ENCODE data around the gene OSM. TPM values are rescaled to one million over a fixed set of nuclear protein-coding genes. Genes with fewer than 3 reads are reported as not detected.

OSM gene
- total RNA-seq, 3 donors from 2014 or later: 0.41 to 1.0 TPM; not detected in 1

- ATAC-seq: no peak
- Histone ChIP-seq H3K36me3 (ENCODE audit: low read depth) (no peaks in the 10 kb centered on the region), H3K4me3 (no peak overlapping the region), H3K9me3 (no peaks in the 10 kb centered on the region), H3K4me1 (ENCODE audit: low read depth) (peaks cover under 1% of the 10 kb centered on the region)
- intact Hi-C loops (cut with DNase I, micrococcal nuclease): loop anchor here in 1 of 2 donors (10.0 kb wide), 1 partner anchor 61 kb away; no protein-coding TSS in a partner anchor
- DNase-seq: no peak
- TF ChIP-seq, protein P1, sequence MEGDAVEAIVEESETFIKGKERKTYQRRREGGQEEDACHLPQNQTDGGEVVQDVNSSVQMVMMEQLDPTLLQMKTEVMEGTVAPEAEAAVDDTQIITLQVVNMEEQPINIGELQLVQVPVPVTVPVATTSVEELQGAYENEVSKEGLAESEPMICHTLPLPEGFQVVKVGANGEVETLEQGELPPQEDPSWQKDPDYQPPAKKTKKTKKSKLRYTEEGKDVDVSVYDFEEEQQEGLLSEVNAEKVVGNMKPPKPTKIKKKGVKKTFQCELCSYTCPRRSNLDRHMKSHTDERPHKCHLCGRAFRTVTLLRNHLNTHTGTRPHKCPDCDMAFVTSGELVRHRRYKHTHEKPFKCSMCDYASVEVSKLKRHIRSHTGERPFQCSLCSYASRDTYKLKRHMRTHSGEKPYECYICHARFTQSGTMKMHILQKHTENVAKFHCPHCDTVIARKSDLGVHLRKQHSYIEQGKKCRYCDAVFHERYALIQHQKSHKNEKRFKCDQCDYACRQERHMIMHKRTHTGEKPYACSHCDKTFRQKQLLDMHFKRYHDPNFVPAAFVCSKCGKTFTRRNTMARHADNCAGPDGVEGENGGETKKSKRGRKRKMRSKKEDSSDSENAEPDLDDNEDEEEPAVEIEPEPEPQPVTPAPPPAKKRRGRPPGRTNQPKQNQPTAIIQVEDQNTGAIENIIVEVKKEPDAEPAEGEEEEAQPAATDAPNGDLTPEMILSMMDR (IDR thresholded peaks at IDR 0.05): no peak
Measured at GRCh38 chr22:30283342-30283741, 16.7 kb upstream of the OSM start.

GRCh38 chr22:30282616-30283046, 16.0 kb upstream of the OSM start:
- intact Hi-C loops (cut with DNase I, micrococcal nuclease): loop anchor here in 1 of 2 donors (10.0 kb wide), 1 partner anchor 62 kb away; no protein-coding TSS in a partner anchor
- DNase-seq: no peak
- Histone ChIP-seq H3K36me3 (ENCODE audit: low read depth) (no peaks in the 10 kb centered on the region), H3K4me1 (ENCODE audit: low read depth) (peaks cover 6% of the 10 kb centered on the region), H3K4me3 (no peak overlapping the region), H3K9me3 (no peaks in the 10 kb centered on the region)
- TF ChIP-seq, protein P1 (IDR thresholded peaks at IDR 0.05): no peak
- ATAC-seq: no peak

GRCh38 chr22:30280505-30280904, 13.9 kb upstream of the OSM start:
- intact Hi-C loops (cut with DNase I, micrococcal nuclease): loop anchor here in 1 of 2 donors (10.0 kb wide), 1 partner anchor 64 kb away; no protein-coding TSS in a partner anchor
- Histone ChIP-seq H3K4me3 (no peak overlapping the region), H3K36me3 (ENCODE audit: low read depth) (no peaks in the 10 kb centered on the region), H3K4me1 (ENCODE audit: low read depth) (peaks cover 6% of the 10 kb centered on the region), H3K9me3 (no peaks in the 10 kb centered on the region)
- TF ChIP-seq, protein P1 (IDR thresholded peaks at IDR 0.05): no peak
- ATAC-seq: no peak
- no peak for DNase-seq

DNA sequence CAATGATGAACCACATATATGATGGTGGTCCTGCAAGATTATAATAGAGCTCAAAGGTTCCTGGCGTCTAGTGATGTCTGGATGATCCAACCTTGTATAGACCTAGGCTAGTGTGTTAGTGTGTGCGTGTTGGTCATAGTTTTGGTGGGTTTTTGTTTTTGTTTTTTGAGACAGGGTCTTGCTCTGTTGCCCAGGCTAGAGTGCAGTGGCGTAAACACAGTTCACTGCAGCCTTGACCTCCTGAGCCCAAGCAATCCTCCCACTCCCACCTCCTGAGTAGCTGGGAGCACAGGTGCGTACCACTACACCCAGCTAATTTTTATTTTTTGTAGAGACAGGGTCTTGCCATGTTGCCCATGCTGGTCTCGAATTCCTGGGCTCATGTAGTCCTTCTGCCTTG, 13.3 kb upstream of the OSM start:
- Histone ChIP-seq H3K4me3 (no peak overlapping the region), H3K4me1 (ENCODE audit: low read depth) (peaks cover 6% of the 10 kb centered on the region), H3K9me3 (no peaks in the 10 kb centered on the region), H3K36me3 (ENCODE audit: low read depth) (no peaks in the 10 kb centered on the region)
- no peak for DNase-seq
- no peak for ATAC-seq
- TF ChIP-seq, protein P1 (IDR thresholded peaks at IDR 0.05): no peak
- intact Hi-C loops (cut with DNase I, micrococcal nuclease): loop anchor here in 1 of 2 donors (10.0 kb wide), 1 partner anchor 65 kb away; no protein-coding TSS in a partner anchor

- Histone ChIP-seq H3K4me1 (ENCODE audit: low read depth) (peaks cover 6% of the 10 kb centered on the region), H3K36me3 (ENCODE audit: low read depth) (no peaks in the 10 kb centered on the region), H3K9me3 (no peaks in the 10 kb centered on the region), H3K4me3 (no peak overlapping the region)
- TF ChIP-seq, protein P1 (IDR thresholded peaks at IDR 0.05): no peak
- ATAC-seq (no peak), DNase-seq (no peak)
- intact Hi-C loops (cut with DNase I, micrococcal nuclease): no loop called here
Measured at GRCh38 chr22:30279046-30279788, 12.6 kb upstream of the OSM start.
